Endothelial cell of umbilical vein (primary cell): ENCODE results near the gene ARPC5. TPM values are rescaled to one million over a fixed set of nuclear protein-coding genes. Genes with fewer than 3 reads are reported as not detected.

Experiments
- BruUV-seq: library from RNA; stranded (reverse); fragments of 400-500 nt; replicated peaks from 2 replicates; lab custom pipeline; 2021; lab: Mats Ljungman, UMichigan
- CTCF ChIA-PET: fragments of 300-600, 350-600 bp; sonication (Branson Sonifier 250); formaldehyde crosslinking; loops from one replicate; lab custom pipeline; 2021; ENCODE audit warnings: antibody characterized with exemption, inconsistent platforms; lab: Charles Lee
- POLR2A ChIA-PET: fragments of 300-600, 350-600 bp; sonication (Branson Sonifier 250); formaldehyde crosslinking; loops from one replicate; lab custom pipeline; 2021; ENCODE audit warnings: antibody characterized with exemption, inconsistent platforms; lab: Charles Lee
- DNase-seq: peaks from one replicate; pipeline ENCODE4 v3.0.0-alpha.2; 2011; ENCODE audit warnings: low read depth, low spot score
- FAIRE-seq: peaks from 2 replicates; lab custom pipeline; 2011; peaks lifted over from hg19 to GRCh38; lab: Jason Lieb, UNC
- H2AFZ ChIP-seq: 2 replicates; pipeline ENCODE4 v1.6.0; 2012; ENCODE audit warnings: low read depth, low read length, control low read depth, inconsistent platforms
- H3K27ac ChIP-seq: 2 replicates; pipeline ENCODE4 v1.5.1; 2011; ENCODE audit warnings: low read depth, mild to moderate bottlenecking, control low read depth, low read length, moderate library complexity; ENCODE audit not compliant: insufficient read depth
- H3K27me3 ChIP-seq, 2 experiments: 2 replicates each; pipeline versions ENCODE4 v1.6.0 to v1.6.1; 2011; ENCODE audit warnings: low read length in 2 of 2, mixed read lengths in 1 of 2; ENCODE audit not compliant: control insufficient read depth in 2 of 2, insufficient read depth in 2 of 2
- H3K36me3 ChIP-seq, 2 experiments: 2 replicates in 1 of 2; 3 replicates in 1 of 2; pipeline ENCODE4 v1.5.1; 2011; ENCODE audit warnings: low read length in 2 of 2, mild to moderate bottlenecking in 1 of 2, moderate library complexity in 1 of 2; ENCODE audit not compliant: control insufficient read depth in 2 of 2, insufficient read depth in 2 of 2; ENCODE audit errors: extremely low read depth in 1 of 2
- H3K4me1 ChIP-seq: 3 replicates; pipeline ENCODE4 v1.5.1; 2011; ENCODE audit warnings: mild to moderate bottlenecking, low read length; ENCODE audit not compliant: control insufficient read depth, insufficient read depth; ENCODE audit errors: extremely low read depth
- H3K4me2 ChIP-seq: 2 replicates; pipeline ENCODE4 v1.6.1; 2011; ENCODE audit warnings: low read length, control low read depth, mixed read lengths; ENCODE audit not compliant: insufficient read depth
- H3K4me3 ChIP-seq, 3 experiments: fragments of 200-600 bp in 1 of 3; sonication (generic), shearing (Covaris generic) in 1 of 3; replicated peaks in 1 of 3; 2 replicates each; pipeline ENCODE4 v1.5.1; 2011 to 2016; ENCODE audit warnings: control low read depth in 3 of 3, low read length in 3 of 3, mild to moderate bottlenecking in 2 of 3, inconsistent platforms in 1 of 3, low read depth in 1 of 3, moderate library complexity in 1 of 3; ENCODE audit not compliant: insufficient read depth in 1 of 3
- H3K79me2 ChIP-seq: 2 replicates; pipeline ENCODE4 v1.6.0; 2012; ENCODE audit warnings: low read length, inconsistent platforms; ENCODE audit not compliant: control insufficient read depth, insufficient read depth
- H3K9ac ChIP-seq: replicated peaks from 2 replicates; pipeline ENCODE3; 2011; ENCODE audit warnings: low read length, control low read depth; ENCODE audit not compliant: insufficient read depth; ENCODE audit errors: extremely low read depth
- H3K9me1 ChIP-seq: replicated peaks from 3 replicates; pipeline ENCODE4 v1.6.0; 2011; ENCODE audit warnings: mild to moderate bottlenecking, low read length; ENCODE audit not compliant: control insufficient read depth, insufficient read depth; ENCODE audit errors: extremely low read depth
- H3K9me3 ChIP-seq: replicated peaks from 2 replicates; pipeline ENCODE4 v1.5.1; 2012; ENCODE audit warnings: low read length, inconsistent platforms; ENCODE audit not compliant: control insufficient read depth, insufficient read depth
- H4K20me1 ChIP-seq: replicated peaks from 2 replicates; pipeline ENCODE3; 2011; ENCODE audit warnings: mild to moderate bottlenecking, low read length; ENCODE audit not compliant: control insufficient read depth, insufficient read depth; ENCODE audit errors: extremely low read depth
- CTCF ChIP-seq, 2 donors: IDR thresholded peaks; 1 replicate in 1 of 2; 2 replicates in 1 of 2; pipeline ENCODE4 v1.5.1; 2011; ENCODE audit warnings: low read length in 2 of 2, mild to moderate bottlenecking in 2 of 2, moderate library complexity in 2 of 2, control low read depth in 1 of 2, inconsistent platforms in 1 of 2, low read depth in 1 of 2; ENCODE audit not compliant: insufficient read depth in 1 of 2; ENCODE audit errors: extremely low read depth in 1 of 2
- EZH2 ChIP-seq: IDR thresholded peaks from 2 replicates; pipeline ENCODE4 v1.6.1; 2012; ENCODE audit warnings: borderline replicate concordance, low read depth, mild to moderate bottlenecking, moderate library complexity, low read length, inconsistent platforms; ENCODE audit not compliant: severe bottlenecking
- FOS ChIP-seq: IDR thresholded peaks from 2 replicates; pipeline ENCODE4 v1.6.1; 2011; ENCODE audit warnings: mild to moderate bottlenecking, low read length, moderate library complexity, borderline replicate concordance; ENCODE audit not compliant: insufficient read depth
- GATA2 ChIP-seq: IDR thresholded peaks from 2 replicates; pipeline ENCODE4 v1.7.0; 2011; ENCODE audit warnings: low read depth, mild to moderate bottlenecking, moderate library complexity, mixed read lengths, low read length; ENCODE audit not compliant: insufficient read length, insufficient read depth
- JUN ChIP-seq: IDR thresholded peaks from 2 replicates; pipeline ENCODE4 v1.6.1; 2011; ENCODE audit warnings: borderline replicate concordance, low read depth; ENCODE audit not compliant: insufficient read length, insufficient read depth
- MAX ChIP-seq: IDR thresholded peaks from 2 replicates; pipeline ENCODE4 v1.6.1; 2011; ENCODE audit not compliant: insufficient read depth, insufficient read length
- MYC ChIP-seq: IDR thresholded peaks from one replicate; pipeline ENCODE4 v1.6.1; 2011; ENCODE audit warnings: mild to moderate bottlenecking, low read depth, low read length
- POLR2A ChIP-seq: IDR thresholded peaks from 2 replicates; pipeline ENCODE4 v1.6.1; 2012; ENCODE audit warnings: low read depth, mild to moderate bottlenecking, control low read depth, low read length
- POLR2AphosphoS5 ChIP-seq: IDR thresholded peaks from 2 replicates; pipeline ENCODE4 v1.6.1; 2012; ENCODE audit warnings: low read depth, mild to moderate bottlenecking, control low read depth, low read length, moderate library complexity; ENCODE audit not compliant: insufficient read depth
- dilution Hi-C: fragments of 300-500 bp; cut with MboI; formaldehyde crosslinking; loops from one replicate; pipeline ENCODE4 v1.15.0; 2019; ENCODE audit warnings: low sequenced_read_pairs; ENCODE audit not compliant: extremely low pct_ligation_motif_present
- intact Hi-C: fragments of 100-400 bp; cut with micrococcal nuclease; formaldehyde crosslinking; loops from one replicate; pipeline ENCODE4 v1.10.0; 2022
- polyA plus RNA-seq, 4 experiments: library from polyadenylated mRNA; depleted of rRNA in 3 of 4; stranded (reverse) in 3 of 4; unstranded in 1 of 4; fragments of >200 nt; gene quantifications; 2 replicates each; pipeline versions ENCODE4 v1.2.1 to v1.2.3, GENCODE V29; 2011 to 2012; ENCODE audit warnings: missing spikeins in 1 of 4
- total RNA-seq: library from RNA; stranded (reverse); gene quantifications from 2 replicates; pipeline ENCODE4 v1.2.3, GENCODE V29; 2021

Gene ARPC5
- total and polyA plus RNA-seq, 2 donors (not counting 3 experiments of a cell fraction or from before 2014, with no cell fraction given): 110 to 185 TPM

GRCh38 chr1:183589874-183590243, 45.7 kb downstream of the ARPC5 start:
- TF ChIP-seq EZH2 (no peak), MYC (no peak), CTCF (IDR thresholded peaks at IDR 0.05; ENCODE audit: extremely low read depth in 1 of 2, insufficient read depth in 1 of 2, low read depth in 1 of 2, low read length in 2 of 2) (no peak), JUN (no peak), POLR2AphosphoS5 (no peak), FOS (no peak), GATA2 (no peak), MAX (no peak), POLR2A (no peak)
- no peaks in the 10 kb centered on the region for H3K79me2 ChIP-seq
- no TSS peak for BruUV-seq
- H2AFZ ChIP-seq: no peak overlapping the region
- intact Hi-C loops (no loop called here), dilution Hi-C loops (no loop called here)
- no peaks in the 10 kb centered on the region for H3K9me3 ChIP-seq
- DNase-seq: no peak
- no peaks in the 10 kb centered on the region for H3K36me3 ChIP-seq
- H3K9me1 ChIP-seq: no peaks in the 10 kb centered on the region
- ChIA-PET CTCF (interaction anchor here (1.2 kb wide), 1 partner anchor 14 kb away, joined by 3 read pairs; no protein-coding TSS in a partner anchor), POLR2A (no interaction called here)
- H3K27me3 ChIP-seq: peaks cover 2 to 5% of the 10 kb centered on the region in 2 experiments
- no peak for FAIRE-seq
- H3K9ac ChIP-seq: no peak overlapping the region
- H4K20me1 ChIP-seq: no peaks in the 10 kb centered on the region
- H3K4me3 ChIP-seq: no peak overlapping the region
- H3K27ac ChIP-seq: no peak overlapping the region
- H3K4me1 ChIP-seq: no peaks in the 10 kb centered on the region
- no peak overlapping the region for H3K4me2 ChIP-seq
